ENCODE results near the gene UBAP1L. TPM values are rescaled to one million over a fixed set of nuclear protein-coding genes. Genes with fewer than 3 reads are reported as not detected.

UBAP1L gene
- total RNA-seq, 1 donor from 2014 or later = 1.8 TPM

- Histone ChIP-seq H3K9ac (ENCODE audit: low read length) (no peak overlapping the region), H2AFZ (ENCODE audit: low read depth, low read length) (no peak overlapping the region), H3K27ac (ENCODE audit: low read depth, low read length) (no peak overlapping the region), H3K9me3 (ENCODE audit: insufficient read depth, low read depth, low read length) (no peaks in the 10 kb centered on the region), H3K4me3 (ENCODE audit: insufficient read depth, low read depth, low read length) (peak overlapping the region; percentile 81), H3K79me2 (ENCODE audit: insufficient read depth, low read length) (peaks cover 33% of the 10 kb centered on the region), H4K20me1 (ENCODE audit: insufficient read depth, low read length) (peaks cover 16% of the 10 kb centered on the region), H3K4me2 (ENCODE audit: low read length) (peak overlapping the region; percentile 95), H3K36me3 (ENCODE audit: insufficient read depth, low read length) (peaks cover 2% of the 10 kb centered on the region), H3K4me1 (ENCODE audit: insufficient read depth, low read length) (no peaks in the 10 kb centered on the region), H3K27me3 (ENCODE audit: insufficient read depth, low read length) (no peaks in the 10 kb centered on the region)
- peaks cover 22% of the 10 kb centered on the region for H3K9me3 Mint-ChIP-seq (ENCODE audit: unreplicated experiment)
- H3K27ac Mint-ChIP-seq (ENCODE audit: unreplicated experiment) = no peak overlapping the region
- no peaks in the 10 kb centered on the region for H3K27me3 Mint-ChIP-seq (ENCODE audit: low read depth, unreplicated experiment)
- no peak for FAIRE-seq
- peaks cover 4% of the 10 kb centered on the region for H3K4me1 Mint-ChIP-seq (ENCODE audit: low read depth, unreplicated experiment)
- peaks cover 12% of the 10 kb centered on the region for H3K36me3 Mint-ChIP-seq (ENCODE audit: low read depth, unreplicated experiment)
- DNase-seq (ENCODE audit: low read depth) = no peak
- H3K4me3 Mint-ChIP-seq (ENCODE audit: unreplicated experiment) = peak overlapping the region; percentile 89
- TF ChIP-seq EZH2 (IDR thresholded peaks at IDR 0.05; ENCODE audit: insufficient read depth, low read length) (no peak), CTCF (IDR thresholded peaks at IDR 0.05; ENCODE audit: insufficient read depth, low read depth, low read length) (no peak)
Measured at GRCh38 chr15:65134538-65134937, 19.5 kb upstream of the UBAP1L start.

GRCh38 chr15:65133548-65134200 is 18.7 kb upstream of the UBAP1L start, which contains the start of gene PDCD7:
PDCD7 (minus strand) TSS chr15:65133808; CDS start chr15:65133781, 27 bp downstream.
- peaks cover 22% of the 10 kb centered on the region for H4K20me1 ChIP-seq (ENCODE audit: insufficient read depth, low read length)
- H2AFZ ChIP-seq (ENCODE audit: low read depth, low read length) = peak within 1 kb of the TSS; percentile 82
- H3K9ac ChIP-seq (ENCODE audit: low read length) = peak within 1 kb of the TSS; percentile 85
- H3K27ac Mint-ChIP-seq (ENCODE audit: unreplicated experiment) = peak within 1 kb of the TSS; percentile 80
- no peaks in the 10 kb centered on the region for H3K27me3 ChIP-seq (ENCODE audit: insufficient read depth, low read length)
- H3K27me3 Mint-ChIP-seq (ENCODE audit: low read depth, unreplicated experiment) = no peaks in the 10 kb centered on the region
- H3K9me3 Mint-ChIP-seq (ENCODE audit: unreplicated experiment) = peaks cover 18% of the 10 kb centered on the region
- no peak for FAIRE-seq
- no peaks in the 10 kb centered on the region for H3K4me1 ChIP-seq (ENCODE audit: insufficient read depth, low read length)
- H3K79me2 ChIP-seq (ENCODE audit: insufficient read depth, low read length) = peaks cover 40% of the 10 kb centered on the region
- peak within 1 kb of the TSS; percentile 95 for H3K4me2 ChIP-seq (ENCODE audit: low read length)
- peaks cover 8% of the 10 kb centered on the region for H3K36me3 ChIP-seq (ENCODE audit: insufficient read depth, low read length)
- peak within 1 kb of the TSS; percentile 92 for H3K4me3 Mint-ChIP-seq (ENCODE audit: unreplicated experiment)
- H3K36me3 Mint-ChIP-seq (ENCODE audit: low read depth, unreplicated experiment) = peaks cover 14% of the 10 kb centered on the region
- no peaks in the 10 kb centered on the region for H3K9me3 ChIP-seq (ENCODE audit: insufficient read depth, low read depth, low read length)
- peaks cover 4% of the 10 kb centered on the region for H3K4me1 Mint-ChIP-seq (ENCODE audit: low read depth, unreplicated experiment)
- H3K4me3 ChIP-seq (ENCODE audit: insufficient read depth, low read depth, low read length) = peak within 1 kb of the TSS; percentile 81
- H3K27ac ChIP-seq (ENCODE audit: low read depth, low read length) = peak within 1 kb of the TSS; percentile 64
- no peak for TF ChIP-seq EZH2 (IDR thresholded peaks at IDR 0.05; ENCODE audit: insufficient read depth, low read length)
- no peak for TF ChIP-seq CTCF (IDR thresholded peaks at IDR 0.05; ENCODE audit: insufficient read depth, low read depth, low read length)
- peak; percentile 89 for DNase-seq (ENCODE audit: low read depth)

Data from astrocyte (in vitro differentiated cells and primary cell).